PC-9 (cell line): Measurements from ENCODE around the gene ANKRD62.

ENCODE experiments used
- CTCF ChIP-seq: fragments of 200-600 bp; sonication (generic); conservative IDR thresholded peaks from 2 replicates; pipeline ENCODE4 v1.6.1; 2017; ENCODE audit warnings: mixed run types, antibody characterized with exemption, mild to moderate bottlenecking, moderate library complexity
- EZH2 ChIP-seq: fragments of 200-600 bp; sonication (generic); IDR thresholded peaks from 2 replicates; pipeline ENCODE4 v1.8.0; 2017; ENCODE audit warnings: antibody characterized with exemption, low read depth

- no peak for TF ChIP-seq CTCF
- TF ChIP-seq EZH2 = no peak
Measured at GRCh38 chr18:12074736-12075135, 18.9 kb upstream of the ANKRD62 start.
